Tibial artery (tissue), 4 donors: ENCODE results near the gene C11orf86.
A peak's percentile ranks its signal among the peaks of the same experiment; 100 is the strongest.

Experiments
- DNase-seq, 2 donors: peaks; one replicate each; pipeline ENCODE4 v3.0.0-alpha.2; 2019
- H3K27ac ChIP-seq, 2 donors: fragments of 200-600 bp; sonication (generic) in 1 of 2; 1 replicate in 1 of 2; 2 replicates in 1 of 2; pipeline ENCODE4 v1.5.1; 2018 to 2019; ENCODE audit warnings: mild to moderate bottlenecking in 1 of 2
- H3K27me3 ChIP-seq, 2 donors: fragments of 200-600 bp; sonication (generic) in 1 of 2; one replicate each; pipeline versions ENCODE4 v1.5.1 to v1.6.0; 2016 to 2019
- H3K36me3 ChIP-seq, 3 donors: fragments of 200-600 bp; sonication (generic) in 2 of 3; one replicate each; pipeline ENCODE4 v1.5.1; 2016 to 2019; ENCODE audit warnings: mild to moderate bottlenecking in 2 of 3
- H3K4me1 ChIP-seq, 4 donors: fragments of 200-600 bp; sonication (generic) in 2 of 4; 1 replicate in 3 of 4; 2 replicates in 1 of 4; pipeline ENCODE4 v1.5.1; 2016 to 2019
- H3K4me3 ChIP-seq, 2 donors: fragments of 200-600 bp; sonication (generic) in 1 of 2; 1 replicate in 1 of 2; 2 replicates in 1 of 2; pipeline ENCODE4 v1.5.1; 2018 to 2019; ENCODE audit warnings: mild to moderate bottlenecking in 2 of 2
- H3K9me3 ChIP-seq, 3 donors: fragments of 200-600 bp; sonication (generic) in 1 of 3; one replicate each; pipeline ENCODE4 v1.5.1; 2016 to 2019
- CTCF ChIP-seq, 2 experiments: fragments of 200-600 bp in 1 of 2; fragments of 450-650 bp in 1 of 2; IDR thresholded peaks; one replicate each; pipeline ENCODE4 v1.5.1; 2017 to 2019; ENCODE audit warnings: antibody characterized with exemption in 2 of 2, mild to moderate bottlenecking in 1 of 2, moderate library complexity in 1 of 2
- intact Hi-C: fragments of 100-400 bp; cut with DNase I; formaldehyde crosslinking; loops from one replicate; pipeline ENCODE4 v1.15.0; 2023; ENCODE audit warnings: low total_unique reads

The C11orf86 gene

GRCh38 chr11:67006029-67006884, 31.2 kb downstream of the C11orf86 start:
- no peak for TF ChIP-seq CTCF (IDR thresholded peaks at IDR 0.05)
- H3K4me1 ChIP-seq: no peaks in the 10 kb centered on the region
- no peak overlapping the region for H3K27ac ChIP-seq
- no peaks in the 10 kb centered on the region for H3K27me3 ChIP-seq
- H3K9me3 ChIP-seq: no peaks in the 10 kb centered on the region
- intact Hi-C loops: no loop called here
- no peak overlapping the region for H3K4me3 ChIP-seq
- DNase-seq: peak in 1 of 2 donors; percentile 35
- H3K36me3 ChIP-seq: no peaks in the 10 kb centered on the region

- Histone ChIP-seq H3K27me3 (no peaks in the 10 kb centered on the region), H3K4me3 (no peak overlapping the region), H3K27ac (no peak overlapping the region), H3K9me3 (no peaks in the 10 kb centered on the region), H3K36me3 (no peaks in the 10 kb centered on the region), H3K4me1 (no peaks in the 10 kb centered on the region)
- intact Hi-C loops: no loop called here
- TF ChIP-seq CTCF (IDR thresholded peaks at IDR 0.05): no peak
- no peak for DNase-seq
Measured at GRCh38 chr11:67007126-67007525, 32.0 kb downstream of the C11orf86 start.

- Histone ChIP-seq H3K9me3 (no peaks in the 10 kb centered on the region), H3K27me3 (no peaks in the 10 kb centered on the region), H3K27ac (no peak overlapping the region), H3K4me1 (no peaks in the 10 kb centered on the region), H3K36me3 (no peaks in the 10 kb centered on the region), H3K4me3 (no peak overlapping the region)
- no peak for DNase-seq
- intact Hi-C loops: no loop called here
- no peak for TF ChIP-seq CTCF (IDR thresholded peaks at IDR 0.05)
Measured at GRCh38 chr11:67010296-67010905, 35.3 kb downstream of the C11orf86 start.

- H3K4me1 ChIP-seq: no peaks in the 10 kb centered on the region
- no peaks in the 10 kb centered on the region for H3K9me3 ChIP-seq
- H3K27me3 ChIP-seq: no peaks in the 10 kb centered on the region
- H3K36me3 ChIP-seq: no peaks in the 10 kb centered on the region
- no peak for DNase-seq
- H3K27ac ChIP-seq: no peak overlapping the region
- H3K4me3 ChIP-seq: no peak overlapping the region
- intact Hi-C loops: no loop called here
- no peak for TF ChIP-seq CTCF (IDR thresholded peaks at IDR 0.05)
Measured at GRCh38 chr11:67013511-67014045, 38.5 kb downstream of the C11orf86 start.

GRCh38 chr11:67014343-67014742, 39.2 kb downstream of the C11orf86 start:
- TF ChIP-seq CTCF (IDR thresholded peaks at IDR 0.05): no peak
- H3K36me3 ChIP-seq: no peaks in the 10 kb centered on the region

More at GRCh38 chr11:67014343-67014742, 39.2 kb downstream of the C11orf86 start:
- no peak overlapping the region for H3K27ac ChIP-seq
- no peak overlapping the region for H3K4me3 ChIP-seq
- DNase-seq: no peak
- no peaks in the 10 kb centered on the region for H3K27me3 ChIP-seq
- no peaks in the 10 kb centered on the region for H3K9me3 ChIP-seq
- H3K4me1 ChIP-seq: no peaks in the 10 kb centered on the region
- intact Hi-C loops: no loop called here
